ENCODE data around the gene ZNF574. TPM values are rescaled to one million over a fixed set of nuclear protein-coding genes. Genes with fewer than 3 reads are reported as not detected.

ZNF574 gene
- polyA plus RNA-seq, 1 donor, result 10.1 TPM

GRCh38 chr19:42080764-42081375 lies 4.9 kb downstream of the ZNF574 start:
- DNase-seq (ENCODE audit: low read depth), result no peak

- DNase-seq (ENCODE audit: low read depth), result no peak
These were observed 5.7 kb downstream of the ZNF574 start for GRCh38 chr19:42081584-42082203.

GRCh38 chr19:42083537-42083936 lies 7.6 kb downstream of the ZNF574 start:
- no peak for DNase-seq (ENCODE audit: low read depth)

- no peak for DNase-seq (ENCODE audit: low read depth)
These were observed 10.3 kb downstream of the ZNF574 start for GRCh38 chr19:42086188-42086736.

- no peak for DNase-seq (ENCODE audit: low read depth)
These were observed 11.0 kb downstream of the ZNF574 start for GRCh38 chr19:42086770-42087550.

GRCh38 chr19:42088471-42089190 lies 12.7 kb downstream of the ZNF574 start:
- no peak for DNase-seq (ENCODE audit: low read depth)

- DNase-seq (ENCODE audit: low read depth), result no peak
These were observed 13.3 kb downstream of the ZNF574 start for GRCh38 chr19:42089191-42089750.

- no peak for DNase-seq (ENCODE audit: low read depth)
These were observed 13.8 kb downstream of the ZNF574 start for GRCh38 chr19:42089772-42090171.

GRCh38 chr19:42090672-42091071 lies 14.7 kb downstream of the ZNF574 start:
- DNase-seq (ENCODE audit: low read depth), result no peak

- no peak for DNase-seq (ENCODE audit: low read depth)
These were observed 15.3 kb downstream of the ZNF574 start for GRCh38 chr19:42091300-42091699.

GRCh38 chr19:42091742-42092141 lies 15.8 kb downstream of the ZNF574 start:
- DNase-seq (ENCODE audit: low read depth), result no peak

- DNase-seq (ENCODE audit: low read depth), result no peak
These were observed 16.4 kb downstream of the ZNF574 start for GRCh38 chr19:42092350-42092749.

GRCh38 chr19:42093505-42093904 lies 17.5 kb downstream of the ZNF574 start:
- no peak for DNase-seq (ENCODE audit: low read depth)

GRCh38 chr19:42093926-42094325 lies 18.0 kb downstream of the ZNF574 start:
- no peak for DNase-seq (ENCODE audit: low read depth)

GRCh38 chr19:42095142-42095813 lies 19.3 kb downstream of the ZNF574 start:
- no peak for DNase-seq (ENCODE audit: low read depth)

- no peak for DNase-seq (ENCODE audit: low read depth)
These were observed 19.9 kb downstream of the ZNF574 start for GRCh38 chr19:42095814-42096230.

GRCh38 chr19:42096255-42096837 lies 20.4 kb downstream of the ZNF574 start:
- DNase-seq (ENCODE audit: low read depth), result no peak

GRCh38 chr19:42097461-42097860 lies 21.5 kb downstream of the ZNF574 start:
- DNase-seq (ENCODE audit: low read depth), result no peak

- no peak for DNase-seq (ENCODE audit: low read depth)
These were observed 22.8 kb downstream of the ZNF574 start for GRCh38 chr19:42098781-42099180.

- DNase-seq (ENCODE audit: low read depth), result no peak
These were observed 23.5 kb downstream of the ZNF574 start for GRCh38 chr19:42099336-42099925.

Data from forelimb muscle (tissue), 1 donor.